K562 (cell line): ENCODE data around the gene TTBK2. TPM values are rescaled to one million over a fixed set of nuclear protein-coding genes. Genes with fewer than 3 reads are reported as not detected.

ENCODE experiments used
- ATAC-seq: fragments of 200-7000 bp; cut with Tn5 transposase; 3 replicates; pipeline ENCODE4 v1.9.1; 2020; ENCODE audit warnings: moderate library complexity
- BruUV-seq: library from RNA; stranded (reverse); fragments of 400-500 nt; replicated peaks from 2 replicates; lab custom pipeline; 2021; lab: Mats Ljungman, UMichigan
- CTCF ChIA-PET: fragments of 300-600 bp; formaldehyde crosslinking; extraction: SDS; loops from one replicate; lab custom pipeline; 2021; ENCODE audit warnings: low intra/inter-chr PET ratio; lab: Yijun Ruan, JAX
- POLR2A ChIA-PET: fragments of 300-600, 350-650 bp; sonication (Branson Sonifier 250); formaldehyde crosslinking; extraction: SDS; loops from one replicate; lab custom pipeline; 2021; ENCODE audit warnings: antibody characterized with exemption, inconsistent platforms; lab: Yijun Ruan, JAX
- DNase-seq, 4 experiments: peaks; one replicate each; pipeline versions ENCODE4 v3.0.0 to v3.0.0-alpha.2; 2011 to 2018; ENCODE audit warnings: low spot score in 3 of 4, mixed read lengths in 3 of 4; ENCODE audit errors: extremely low read depth in 1 of 4
- FAIRE-seq: peaks from 2 replicates; lab custom pipeline; 2011; peaks lifted over from hg19 to GRCh38; lab: Jason Lieb, UNC
- H2AFZ ChIP-seq: 2 replicates; pipeline ENCODE4 v1.6.0; 2011; ENCODE audit warnings: low read depth, low read length, control low read depth, inconsistent platforms
- H3K27ac ChIP-seq: fragments of 200-600 bp; 3 replicates; pipeline ENCODE4 v1.8.0; 2011; ENCODE audit warnings: low read depth, mild to moderate bottlenecking, control low read depth, inconsistent platforms, low read length, moderate library complexity, mixed read lengths; ENCODE audit errors: extremely low read depth
- H3K27me3 ChIP-seq, 2 experiments: fragments of 300-600 bp in 1 of 2; 2 replicates in 1 of 2; 3 replicates in 1 of 2; pipeline versions ENCODE4 v1.6.0 to v1.8.0; 2011; ENCODE audit warnings: inconsistent platforms in 2 of 2, low read length in 2 of 2, mild to moderate bottlenecking in 1 of 2, mixed read lengths in 1 of 2, moderate library complexity in 1 of 2; ENCODE audit not compliant: control insufficient read depth in 2 of 2, insufficient read depth in 2 of 2
- H3K36me3 ChIP-seq: fragments of 300-600 bp; 3 replicates; pipeline ENCODE4 v1.8.0; 2011; ENCODE audit warnings: mild to moderate bottlenecking, low read length, inconsistent platforms; ENCODE audit not compliant: control insufficient read depth, insufficient read depth
- H3K4me1 ChIP-seq, 2 experiments: fragments of 200-600 bp in 1 of 2; replicated peaks in 1 of 2; 2 replicates in 1 of 2; 3 replicates in 1 of 2; pipeline versions ENCODE4 v1.5.1 to v1.8.0; 2011; ENCODE audit warnings: inconsistent platforms in 2 of 2, low read length in 2 of 2, mild to moderate bottlenecking in 1 of 2, mixed read lengths in 1 of 2, moderate library complexity in 1 of 2; ENCODE audit not compliant: control insufficient read depth in 2 of 2, insufficient read depth in 2 of 2
- H3K4me2 ChIP-seq: 2 replicates; pipeline ENCODE4 v1.6.1; 2011; ENCODE audit warnings: low read length, control low read depth, inconsistent platforms, mixed read lengths; ENCODE audit not compliant: insufficient read depth
- H3K4me3 ChIP-seq: fragments of 200-600 bp; sonication (generic), shearing (Covaris generic); 2 replicates; pipeline ENCODE4 v1.5.1; 2016; ENCODE audit warnings: control low read depth, inconsistent platforms
- H3K79me2 ChIP-seq: fragments of 200-600 bp; 3 replicates; pipeline ENCODE4 v1.8.0; 2011; ENCODE audit warnings: low read length, inconsistent platforms; ENCODE audit not compliant: control insufficient read depth, insufficient read depth
- H3K9ac ChIP-seq, 2 experiments: 2 replicates each; pipeline versions ENCODE4 v1.6.0 to v1.6.1; 2011; ENCODE audit warnings: low read depth in 2 of 2, low read length in 2 of 2, control low read depth in 1 of 2, inconsistent platforms in 1 of 2, mild to moderate bottlenecking in 1 of 2, mixed read lengths in 1 of 2; ENCODE audit not compliant: insufficient read depth in 1 of 2
- H3K9me1 ChIP-seq: one replicate; pipeline ENCODE4 v1.6.0; 2011; ENCODE audit warnings: inconsistent platforms, mild to moderate bottlenecking, low read length, moderate library complexity; ENCODE audit not compliant: control insufficient read depth, insufficient read depth
- H3K9me3 ChIP-seq: replicated peaks from 2 replicates; pipeline ENCODE4 v1.5.1; 2011; ENCODE audit warnings: low read depth, low read length, inconsistent platforms; ENCODE audit not compliant: control insufficient read depth, insufficient read depth
- H4K20me1 ChIP-seq: replicated peaks from 2 replicates; pipeline ENCODE4 v1.6.1; 2011; ENCODE audit warnings: low read length, inconsistent platforms, mixed read lengths; ENCODE audit not compliant: control insufficient read depth, insufficient read depth
- C11orf30 ChIP-seq: fragments of 450-650 bp; IDR thresholded peaks from 2 replicates; pipeline ENCODE4 v1.6.1; 2016; ENCODE audit warnings: low read depth, mild to moderate bottlenecking
- ETS2 ChIP-seq: IDR thresholded peaks from 2 replicates; pipeline ENCODE4 v1.6.1; 2016; ENCODE audit warnings: borderline replicate concordance, missing genetic modification characterization, mild to moderate bottlenecking, moderate library complexity, missing compliant biosample characterization; ENCODE audit not compliant: poor library complexity, severe bottlenecking
- FOXM1 ChIP-seq, 2 experiments: fragments of 450-650 bp in 1 of 2; sonication (generic) in 1 of 2; formaldehyde crosslinking in 1 of 2; IDR thresholded peaks; 2 replicates each; pipeline versions ENCODE4 v1.6.1 to v1.9.0; 2017 to 2022; ENCODE audit warnings: low read depth in 2 of 2, mild to moderate bottlenecking in 2 of 2, missing genetic modification reagents in 1 of 2, moderate library complexity in 1 of 2
- MAFF ChIP-seq: IDR thresholded peaks from 2 replicates; pipeline ENCODE4 v1.6.1; 2012; ENCODE audit warnings: low read length, improper control_type of control experiment
- MAZ ChIP-seq, 2 experiments: fragments of 450-650 bp in 1 of 2; sonication (generic) in 1 of 2; formaldehyde crosslinking; IDR thresholded peaks in 1 of 2; conservative IDR thresholded peaks in 1 of 2; 2 replicates each; pipeline versions ENCODE4 v1.4.0 to v1.5.0; 2020; ENCODE audit warnings: mild to moderate bottlenecking in 1 of 2, missing genetic modification reagents in 1 of 2
- NFE2 ChIP-seq: IDR thresholded peaks from 2 replicates; pipeline ENCODE4 v1.6.1; 2014; ENCODE audit warnings: antibody characterized with exemption, low read depth
- NFE2L1 ChIP-seq: fragments of 450-650 bp; IDR thresholded peaks from 2 replicates; pipeline ENCODE4 v1.6.1; 2016; ENCODE audit warnings: missing genetic modification characterization, low read depth, mild to moderate bottlenecking, missing compliant biosample characterization, moderate library complexity, borderline replicate concordance
- ZNF316 ChIP-seq: fragments of 450-650 bp; IDR thresholded peaks from 2 replicates; pipeline ENCODE4 v1.6.1; 2016
- ZNF551 ChIP-seq: fragments of 250-450 bp; sonication (Bioruptor Pico); IDR thresholded peaks from 2 replicates; pipeline ENCODE4 v1.5.0; 2021; ENCODE audit warnings: mild to moderate bottlenecking, moderate library complexity
- WGBS: fragments of 100-300 bp; shearing (Covaris generic); methylation state at CpG from one replicate; pipeline ENCODE4 v1.1.6; 2016; ENCODE audit warnings: low coverage, mixed read lengths; ENCODE audit not compliant: insufficient coverage; ENCODE audit errors: missing lambda C conversion rate; 5-methylcytosine and 5-hydroxymethylcytosine counted together
- in situ Hi-C: fragments of 300-500 bp; cut with MboI; formaldehyde crosslinking; loops from 4 replicates; pipeline ENCODE4 v1.15.0; 2018; ENCODE audit warnings: inconsistent platforms, mixed read lengths
- intact Hi-C: fragments of 100-400 bp; cut with micrococcal nuclease; formaldehyde crosslinking; loops from 2 replicates; pipeline ENCODE4 v1.14.2; 2022
- polyA plus RNA-seq, 8 experiments: library from polyadenylated mRNA; depleted of rRNA in 4 of 8; stranded (reverse) in 5 of 8; unstranded in 3 of 8; fragments of >200 nt; fragmentation: Nextera tagmentation in 2 of 8; fragmentation: Illumina TruSeq in 1 of 8; extraction: Ambion mirVana in 2 of 8; extraction: Trizol in 1 of 8; gene quantifications; 2 replicates each; pipeline versions ENCODE4 v1.2.1 to v1.2.3, GENCODE V29; 2011 to 2014; ENCODE audit warnings: inconsistent platforms in 1 of 8, missing spikeins in 1 of 8
- total RNA-seq, 7 experiments: library from RNA; depleted of rRNA in 6 of 7; stranded (reverse); fragments of >200 nt in 6 of 7; fragmentation: Illumina TruSeq in 2 of 7; extraction: Trizol in 2 of 7; gene quantifications; 2 replicates each; pipeline versions ENCODE4 v1.2.1 to v1.2.3, GENCODE V29; 2011 to 2021; ENCODE audit warnings: low replicate concordance in 1 of 7
- TF ChIP-seq, protein P1 (sequence below): fragments of 450-650 bp; formaldehyde crosslinking; IDR thresholded peaks from 2 replicates; pipeline ENCODE4 v1.4.0; 2020; ENCODE audit warnings: mild to moderate bottlenecking, moderate library complexity
- TF ChIP-seq, protein P2 (sequence below): fragments of 150-350 bp; conservative IDR thresholded peaks from 2 replicates; pipeline ENCODE4 v1.6.1; 2014; ENCODE audit warnings: low read length
- TF ChIP-seq, protein P3 (sequence below): sonication (generic); formaldehyde crosslinking; IDR thresholded peaks from 2 replicates; pipeline ENCODE4 v1.8.1; 2023; ENCODE audit warnings: mild to moderate bottlenecking, missing genetic modification reagents

Gene TTBK2
- total and polyA plus RNA-seq, 9 of the 15 experiments (the other 6 are each of a cell fraction or from before 2014, with no cell fraction given): 0.89 to 8.0 (median 4.8) TPM

DNA sequence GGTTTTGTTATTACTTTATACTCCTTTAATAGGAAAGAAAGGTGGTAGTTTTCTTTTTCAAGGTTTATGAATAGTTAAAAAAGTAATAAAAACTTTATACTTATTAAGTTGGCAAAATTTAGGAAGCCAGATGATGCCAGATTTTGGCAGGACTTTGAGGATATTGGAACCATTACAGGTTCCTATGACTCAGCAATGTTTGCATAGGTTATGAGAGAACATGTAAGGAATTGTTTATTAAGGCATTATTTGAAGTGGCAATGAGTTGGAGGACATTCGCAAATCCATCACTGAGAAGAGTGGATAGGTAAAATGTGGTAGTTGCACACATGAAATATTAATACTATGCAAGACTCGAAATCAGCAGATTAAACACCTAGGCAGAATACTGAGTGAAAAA is 213.5 kb downstream of the TTBK2 start:
- no peak overlapping the region for H3K4me3 ChIP-seq
- no peak overlapping the region for H3K9ac ChIP-seq
- no peaks in the 10 kb centered on the region for H3K36me3 ChIP-seq
- no peak for DNase-seq
- H3K9me3 ChIP-seq: no peaks in the 10 kb centered on the region
- CTCF ChIA-PET: interaction anchor here (1.1 kb wide), 1 partner anchor 491 kb away, joined by 3 read pairs; no protein-coding TSS in a partner anchor
- no peaks in the 10 kb centered on the region for H3K79me2 ChIP-seq
- H4K20me1 ChIP-seq: no peaks in the 10 kb centered on the region
- no peak overlapping the region for H3K27ac ChIP-seq
- in situ Hi-C loops (no loop called here), intact Hi-C loops (loop anchor here (10.0 kb wide), 1 partner anchor 578 kb away; no protein-coding TSS in a partner anchor)
- BruUV-seq: no TSS peak
- 55% methylated on average over 2 of the region's 2 CpGs for WGBS
- no peaks in the 10 kb centered on the region for H3K9me1 ChIP-seq
- H3K27me3 ChIP-seq: no peaks in the 10 kb centered on the region
- no peak overlapping the region for H3K4me2 ChIP-seq
- peak; percentile 64 for TF ChIP-seq NFE2
- TF ChIP-seq MAZ (CRISPR knock-in tag; conservative IDR thresholded peaks at IDR 0.05 in 1 of 2, IDR thresholded peaks at IDR 0.05 in 1 of 2): no peak
- TF ChIP-seq FOXM1 (IDR thresholded peaks at IDR 0.05; ENCODE audit: low read depth): no peak
- no peak for TF ChIP-seq FOXM1 (CRISPR knock-in tag; IDR thresholded peaks at IDR 0.05; ENCODE audit: low read depth)
- TF ChIP-seq, protein P1, sequence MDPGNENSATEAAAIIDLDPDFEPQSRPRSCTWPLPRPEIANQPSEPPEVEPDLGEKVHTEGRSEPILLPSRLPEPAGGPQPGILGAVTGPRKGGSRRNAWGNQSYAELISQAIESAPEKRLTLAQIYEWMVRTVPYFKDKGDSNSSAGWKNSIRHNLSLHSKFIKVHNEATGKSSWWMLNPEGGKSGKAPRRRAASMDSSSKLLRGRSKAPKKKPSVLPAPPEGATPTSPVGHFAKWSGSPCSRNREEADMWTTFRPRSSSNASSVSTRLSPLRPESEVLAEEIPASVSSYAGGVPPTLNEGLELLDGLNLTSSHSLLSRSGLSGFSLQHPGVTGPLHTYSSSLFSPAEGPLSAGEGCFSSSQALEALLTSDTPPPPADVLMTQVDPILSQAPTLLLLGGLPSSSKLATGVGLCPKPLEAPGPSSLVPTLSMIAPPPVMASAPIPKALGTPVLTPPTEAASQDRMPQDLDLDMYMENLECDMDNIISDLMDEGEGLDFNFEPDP (CRISPR knock-in tag): no peak
- TF ChIP-seq, protein P2, sequence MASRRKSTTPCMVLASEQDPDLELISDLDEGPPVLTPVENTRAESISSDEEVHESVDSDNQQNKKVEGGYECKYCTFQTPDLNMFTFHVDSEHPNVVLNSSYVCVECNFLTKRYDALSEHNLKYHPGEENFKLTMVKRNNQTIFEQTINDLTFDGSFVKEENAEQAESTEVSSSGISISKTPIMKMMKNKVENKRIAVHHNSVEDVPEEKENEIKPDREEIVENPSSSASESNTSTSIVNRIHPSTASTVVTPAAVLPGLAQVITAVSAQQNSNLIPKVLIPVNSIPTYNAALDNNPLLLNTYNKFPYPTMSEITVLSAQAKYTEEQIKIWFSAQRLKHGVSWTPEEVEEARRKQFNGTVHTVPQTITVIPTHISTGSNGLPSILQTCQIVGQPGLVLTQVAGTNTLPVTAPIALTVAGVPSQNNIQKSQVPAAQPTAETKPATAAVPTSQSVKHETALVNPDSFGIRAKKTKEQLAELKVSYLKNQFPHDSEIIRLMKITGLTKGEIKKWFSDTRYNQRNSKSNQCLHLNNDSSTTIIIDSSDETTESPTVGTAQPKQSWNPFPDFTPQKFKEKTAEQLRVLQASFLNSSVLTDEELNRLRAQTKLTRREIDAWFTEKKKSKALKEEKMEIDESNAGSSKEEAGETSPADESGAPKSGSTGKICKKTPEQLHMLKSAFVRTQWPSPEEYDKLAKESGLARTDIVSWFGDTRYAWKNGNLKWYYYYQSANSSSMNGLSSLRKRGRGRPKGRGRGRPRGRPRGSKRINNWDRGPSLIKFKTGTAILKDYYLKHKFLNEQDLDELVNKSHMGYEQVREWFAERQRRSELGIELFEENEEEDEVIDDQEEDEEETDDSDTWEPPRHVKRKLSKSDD: no peak
- TF ChIP-seq, protein P3, sequence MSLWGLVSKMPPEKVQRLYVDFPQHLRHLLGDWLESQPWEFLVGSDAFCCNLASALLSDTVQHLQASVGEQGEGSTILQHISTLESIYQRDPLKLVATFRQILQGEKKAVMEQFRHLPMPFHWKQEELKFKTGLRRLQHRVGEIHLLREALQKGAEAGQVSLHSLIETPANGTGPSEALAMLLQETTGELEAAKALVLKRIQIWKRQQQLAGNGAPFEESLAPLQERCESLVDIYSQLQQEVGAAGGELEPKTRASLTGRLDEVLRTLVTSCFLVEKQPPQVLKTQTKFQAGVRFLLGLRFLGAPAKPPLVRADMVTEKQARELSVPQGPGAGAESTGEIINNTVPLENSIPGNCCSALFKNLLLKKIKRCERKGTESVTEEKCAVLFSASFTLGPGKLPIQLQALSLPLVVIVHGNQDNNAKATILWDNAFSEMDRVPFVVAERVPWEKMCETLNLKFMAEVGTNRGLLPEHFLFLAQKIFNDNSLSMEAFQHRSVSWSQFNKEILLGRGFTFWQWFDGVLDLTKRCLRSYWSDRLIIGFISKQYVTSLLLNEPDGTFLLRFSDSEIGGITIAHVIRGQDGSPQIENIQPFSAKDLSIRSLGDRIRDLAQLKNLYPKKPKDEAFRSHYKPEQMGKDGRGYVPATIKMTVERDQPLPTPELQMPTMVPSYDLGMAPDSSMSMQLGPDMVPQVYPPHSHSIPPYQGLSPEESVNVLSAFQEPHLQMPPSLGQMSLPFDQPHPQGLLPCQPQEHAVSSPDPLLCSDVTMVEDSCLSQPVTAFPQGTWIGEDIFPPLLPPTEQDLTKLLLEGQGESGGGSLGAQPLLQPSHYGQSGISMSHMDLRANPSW (CRISPR knock-in tag): no peak
- TF ChIP-seq MAFF: peak; percentile 26; the same call in 1 of the 2 replicates
- no peak for TF ChIP-seq ETS2 (tag)
- peak; percentile 32; the same call in 1 of the 2 replicates for TF ChIP-seq NFE2L1
- TF ChIP-seq C11orf30: peak; percentile 35; the same call in 1 of the 2 replicates
- no peak for TF ChIP-seq ZNF551 (CRISPR knock-in tag)
- peak; percentile 62 for TF ChIP-seq ZNF316
- TF ChIP-seq, all 486 proteins: peak for 5
- Histone ChIP-seq H2AFZ (no peak overlapping the region), H3K4me1 (no peaks in the 10 kb centered on the region)
- POLR2A ChIA-PET: no interaction called here
- ATAC-seq: no peak
- no peak for FAIRE-seq
